ENCODE data around the gene DAB2IP. TPM values are rescaled to one million over a fixed set of nuclear protein-coding genes. Genes with fewer than 3 reads are reported as not detected.

DAB2IP gene
- total RNA-seq, 2 donors from 2014 or later, result not detected

GRCh38 chr9:121774715-121775613 lies 123.5 kb downstream of the DAB2IP start:
- no peaks in the 10 kb centered on the region for H3K36me3 Mint-ChIP-seq (ENCODE audit: low read depth)
- H3K9me3 ChIP-seq (ENCODE audit: control insufficient read depth, low read length, poor library complexity, severe bottlenecking), result no peaks in the 10 kb centered on the region
- no peak for ATAC-seq
- H3K4me1 Mint-ChIP-seq, result no peaks in the 10 kb centered on the region
- no peak for DNase-seq
- H3K27me3 Mint-ChIP-seq, result peaks cover 17% of the 10 kb centered on the region
- H3K4me3 Mint-ChIP-seq, result no peak overlapping the region
- H3K27ac Mint-ChIP-seq, result peak overlapping the region; percentile 12

- no peak for ATAC-seq
- Mint-ChIP-seq H3K27ac (no peak overlapping the region), H3K27me3 (peaks cover 28% of the 10 kb centered on the region)
Observed at GRCh38 chr9:121776001-121776738, 124.7 kb downstream of the DAB2IP start.

GRCh38 chr9:121776739-121777637 lies 125.6 kb downstream of the DAB2IP start:
- Mint-ChIP-seq H3K4me1 (no peaks in the 10 kb centered on the region), H3K27ac (no peak overlapping the region)

More at GRCh38 chr9:121776001-121776738, 124.7 kb downstream of the DAB2IP start:
- no peaks in the 10 kb centered on the region for H3K4me1 Mint-ChIP-seq
- no peaks in the 10 kb centered on the region for H3K9me3 ChIP-seq (ENCODE audit: control insufficient read depth, low read length, poor library complexity, severe bottlenecking)
- no peaks in the 10 kb centered on the region for H3K36me3 Mint-ChIP-seq (ENCODE audit: low read depth)
- no peak for DNase-seq
- no peak overlapping the region for H3K4me3 Mint-ChIP-seq

GRCh38 chr9:121778252-121779225 lies 127.1 kb downstream of the DAB2IP start:
- no peak overlapping the region for H3K27ac Mint-ChIP-seq
- peaks cover 36% of the 10 kb centered on the region for H3K27me3 Mint-ChIP-seq
- H3K9me3 ChIP-seq (ENCODE audit: control insufficient read depth, low read length, poor library complexity, severe bottlenecking), result no peaks in the 10 kb centered on the region
- DNase-seq, result no peak
- peaks cover 2% of the 10 kb centered on the region for H3K4me1 Mint-ChIP-seq
- no peak overlapping the region for H3K4me3 Mint-ChIP-seq
- ATAC-seq, result no peak
- no peaks in the 10 kb centered on the region for H3K36me3 Mint-ChIP-seq (ENCODE audit: low read depth)

More at GRCh38 chr9:121776739-121777637, 125.6 kb downstream of the DAB2IP start:
- H3K4me3 Mint-ChIP-seq, result no peak overlapping the region
- DNase-seq (no peak), ATAC-seq (no peak)
- H3K36me3 Mint-ChIP-seq (ENCODE audit: low read depth), result no peaks in the 10 kb centered on the region
- no peaks in the 10 kb centered on the region for H3K9me3 ChIP-seq (ENCODE audit: control insufficient read depth, low read length, poor library complexity, severe bottlenecking)
- peaks cover 31% of the 10 kb centered on the region for H3K27me3 Mint-ChIP-seq

DNA sequence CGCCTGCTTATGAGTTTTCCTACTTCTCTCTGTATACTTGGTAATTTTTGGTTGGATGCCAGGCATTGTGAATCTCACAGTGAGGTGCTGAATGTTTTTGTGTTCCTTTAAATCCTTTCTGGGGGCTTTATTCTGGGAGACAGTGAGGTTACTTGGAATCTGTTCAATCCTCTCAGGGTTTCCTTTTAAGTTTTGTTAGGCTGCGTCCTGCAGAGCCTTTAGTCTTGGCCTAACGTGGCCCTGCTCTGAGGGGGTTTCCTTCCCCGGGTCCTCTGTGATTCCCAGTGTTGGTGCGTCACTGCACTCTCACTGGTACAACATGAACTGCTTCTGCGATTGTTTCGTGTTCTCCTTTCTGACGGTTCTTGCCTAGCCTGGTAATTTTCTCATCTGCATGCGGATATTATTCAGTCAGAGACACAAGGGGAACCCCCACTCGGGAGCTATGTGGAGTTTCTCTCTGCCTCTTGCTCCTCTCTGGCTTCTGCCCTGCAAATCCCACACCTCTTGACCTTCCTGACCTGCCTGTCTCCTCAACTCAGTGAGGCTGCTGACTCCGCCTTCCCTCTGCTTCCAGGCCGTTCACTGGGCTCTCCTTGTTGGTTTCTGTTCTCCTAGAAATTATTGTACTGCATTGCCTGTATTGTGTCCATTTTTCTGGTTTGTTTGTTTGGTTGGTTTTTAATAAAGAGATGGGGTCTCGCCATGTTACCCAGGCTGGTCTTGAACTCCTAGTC lies 128.1 kb downstream of the DAB2IP start:
- no peaks in the 10 kb centered on the region for H3K36me3 Mint-ChIP-seq (ENCODE audit: low read depth)
- no peak overlapping the region for H3K27ac Mint-ChIP-seq
- DNase-seq, result no peak

GRCh38 chr9:121780177-121781040 lies 129.0 kb downstream of the DAB2IP start:
- DNase-seq (no peak), ATAC-seq (no peak)
- H3K27me3 Mint-ChIP-seq, result peaks cover 35% of the 10 kb centered on the region
- H3K4me1 Mint-ChIP-seq, result peaks cover 2% of the 10 kb centered on the region
- no peaks in the 10 kb centered on the region for H3K9me3 ChIP-seq (ENCODE audit: control insufficient read depth, low read length, poor library complexity, severe bottlenecking)
- no peak overlapping the region for H3K27ac Mint-ChIP-seq
- H3K4me3 Mint-ChIP-seq, result no peak overlapping the region
- H3K36me3 Mint-ChIP-seq (ENCODE audit: low read depth), result no peaks in the 10 kb centered on the region

More for the DNA sequence above, 128.1 kb downstream of the DAB2IP start:
- no peak overlapping the region for H3K4me3 Mint-ChIP-seq
- H3K27me3 Mint-ChIP-seq, result peaks cover 39% of the 10 kb centered on the region
- H3K9me3 ChIP-seq (ENCODE audit: control insufficient read depth, low read length, poor library complexity, severe bottlenecking), result no peaks in the 10 kb centered on the region
- peaks cover 2% of the 10 kb centered on the region for H3K4me1 Mint-ChIP-seq
- no peak for ATAC-seq

DNA sequence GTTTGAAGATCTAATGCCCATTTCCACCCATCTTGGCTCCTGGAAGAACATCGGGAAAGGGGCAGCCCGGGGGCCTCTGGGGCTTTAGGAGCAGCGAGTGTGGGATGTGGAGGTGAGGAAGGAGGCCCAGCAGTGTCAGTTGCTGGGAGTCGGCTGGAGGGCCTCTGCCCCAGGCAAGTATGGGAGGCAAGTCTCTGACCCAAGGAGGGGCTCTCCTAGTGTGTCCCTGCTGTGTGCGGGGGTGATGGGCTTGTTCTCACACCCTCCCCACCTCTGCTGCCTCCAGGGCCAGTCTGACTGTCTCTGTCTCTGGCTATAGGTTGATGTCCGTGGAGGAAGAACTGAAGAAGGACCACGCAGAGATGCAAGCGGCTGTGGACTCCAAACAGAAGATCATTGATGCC lies 129.7 kb downstream of the DAB2IP start:
- H3K9me3 ChIP-seq (ENCODE audit: control insufficient read depth, low read length, poor library complexity, severe bottlenecking), result no peaks in the 10 kb centered on the region
- Mint-ChIP-seq H3K27ac (no peak overlapping the region), H3K27me3 (peaks cover 28% of the 10 kb centered on the region), H3K4me1 (peaks cover 2% of the 10 kb centered on the region), H3K36me3 (ENCODE audit: low read depth) (no peaks in the 10 kb centered on the region), H3K4me3 (no peak overlapping the region)
- DNase-seq (no peak), ATAC-seq (no peak)

GRCh38 chr9:121781701-121782464 lies 130.4 kb downstream of the DAB2IP start:
- ATAC-seq (no peak), DNase-seq (no peak)
- Mint-ChIP-seq H3K36me3 (ENCODE audit: low read depth) (no peaks in the 10 kb centered on the region), H3K4me1 (peaks cover 2% of the 10 kb centered on the region), H3K27me3 (peaks cover 31% of the 10 kb centered on the region), H3K4me3 (no peak overlapping the region), H3K27ac (no peak overlapping the region)
- no peaks in the 10 kb centered on the region for H3K9me3 ChIP-seq (ENCODE audit: control insufficient read depth, low read length, poor library complexity, severe bottlenecking)

GRCh38 chr9:121782514-121783110 lies 131.2 kb downstream of the DAB2IP start:
- H3K9me3 ChIP-seq (ENCODE audit: control insufficient read depth, low read length, poor library complexity, severe bottlenecking), result no peaks in the 10 kb centered on the region
- Mint-ChIP-seq H3K4me1 (peaks cover 2% of the 10 kb centered on the region), H3K36me3 (ENCODE audit: low read depth) (no peaks in the 10 kb centered on the region), H3K4me3 (no peak overlapping the region), H3K27me3 (peaks cover 36% of the 10 kb centered on the region), H3K27ac (no peak overlapping the region)
- DNase-seq (no peak), ATAC-seq (no peak)

DNA sequence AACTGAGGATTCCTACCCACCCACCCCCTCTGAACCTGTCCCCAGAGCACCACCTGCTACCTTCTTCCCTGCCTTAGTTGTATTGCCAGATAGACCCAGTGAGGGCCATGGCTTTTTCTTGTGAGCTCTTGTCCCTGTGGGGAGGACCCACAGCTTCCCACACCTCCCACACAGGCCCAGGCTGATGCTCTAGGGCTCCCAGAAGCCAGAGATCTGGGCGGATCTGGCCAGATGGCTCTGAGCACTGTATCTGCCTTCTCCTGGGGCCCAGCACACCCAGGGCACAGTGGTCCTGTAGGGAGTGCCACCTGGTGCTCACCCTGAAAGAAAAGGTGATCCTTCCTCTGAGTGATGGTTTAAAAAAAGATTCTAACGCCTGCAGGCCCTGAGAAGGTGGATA lies 131.7 kb downstream of the DAB2IP start:
- DNase-seq (no peak), ATAC-seq (no peak)
- no peaks in the 10 kb centered on the region for H3K9me3 ChIP-seq (ENCODE audit: control insufficient read depth, low read length, poor library complexity, severe bottlenecking)
- Mint-ChIP-seq H3K4me3 (no peak overlapping the region), H3K27me3 (peaks cover 40% of the 10 kb centered on the region), H3K36me3 (ENCODE audit: low read depth) (no peaks in the 10 kb centered on the region), H3K27ac (no peak overlapping the region), H3K4me1 (peaks cover 2% of the 10 kb centered on the region)
